Measurements from ENCODE around the gene OR4K1.
"Not testable (repeated sequence)": the region's sequence is repeated elsewhere in the genome, so short reads cannot be mapped to it uniquely, and the experiment has no call there.

Gene OR4K1

DNA sequence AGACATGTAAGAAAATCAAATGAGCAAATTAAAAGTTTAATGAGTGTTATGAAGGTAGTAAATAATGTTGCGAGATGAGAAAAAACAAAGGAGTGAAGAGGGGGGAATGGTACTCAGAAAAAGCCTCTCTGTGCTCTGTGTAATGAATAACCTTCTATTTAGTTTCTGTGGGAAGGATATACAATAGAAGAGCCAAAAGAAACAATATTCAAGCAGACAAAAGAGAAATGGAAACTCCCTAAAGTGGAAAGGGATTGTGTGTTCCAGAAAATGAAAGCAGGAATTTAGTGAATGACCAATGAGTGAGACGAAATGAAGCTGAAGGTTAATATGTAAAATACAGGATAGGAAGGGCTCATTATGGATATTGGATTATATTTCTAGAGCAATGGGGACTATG is 18.5 kb downstream of the OR4K1 start:
- DNase-seq (ENCODE audit: low read depth) = no peak
- TF ChIP-seq CTCF (IDR thresholded peaks at IDR 0.05; ENCODE audit: low read depth, low read length, missing control alignments) = no peak
- in situ Hi-C loops (cut with HindIII; ENCODE audit: low sequenced_read_pairs) = no loop called here
- no peak overlapping the region for H3K4me3 ChIP-seq (ENCODE audit: low read depth, low read length)

- H3K4me3 ChIP-seq (ENCODE audit: low read depth, low read length); in situ Hi-C loops (cut with HindIII; ENCODE audit: low sequenced_read_pairs); DNase-seq (ENCODE audit: low read depth): not testable (repeated sequence)
Observed at GRCh38 chr14:19969735-19970134, 39.0 kb downstream of the OR4K1 start.

GRCh38 chr14:19974844-19975243 is 44.1 kb downstream of the OR4K1 start:
- DNase-seq (ENCODE audit: low read depth) = no peak
- H3K4me3 ChIP-seq (ENCODE audit: low read depth, low read length) = no peak overlapping the region
- in situ Hi-C loops (cut with HindIII; ENCODE audit: low sequenced_read_pairs) = no loop called here
- TF ChIP-seq CTCF (IDR thresholded peaks at IDR 0.05; ENCODE audit: low read depth, low read length, missing control alignments) = no peak

GRCh38 chr14:19975291-19975690 is 44.6 kb downstream of the OR4K1 start, which contains the start of gene OR4K15:
TSS of gene OR4K15 (plus strand) at chr14:19975591. CDS start at chr14:19975591, 0 bp downstream.
- no peak for DNase-seq (ENCODE audit: low read depth)
- no peak within 1 kb of the TSS for H3K4me3 ChIP-seq (ENCODE audit: low read depth, low read length)
- in situ Hi-C loops (cut with HindIII; ENCODE audit: low sequenced_read_pairs) = no loop called here
- TF ChIP-seq CTCF (IDR thresholded peaks at IDR 0.05; ENCODE audit: low read depth, low read length, missing control alignments) = no peak

Measured in astrocyte of the cerebellum (primary cell).